IMR-90 (cell line): ENCODE results near the gene PDCD10. TPM values are rescaled to one million over a fixed set of nuclear protein-coding genes. Genes with fewer than 3 reads are reported as not detected.

Experiments
- ATAC-seq: fragments of 200-7000 bp; cut with Tn5 transposase; 2 replicates; pipeline ENCODE4 v1.9.1; 2020; ENCODE audit warnings: low read depth, mild to moderate bottlenecking, moderate library complexity
- BruUV-seq: library from RNA; stranded (reverse); fragments of 400-500 nt; replicated peaks from 2 replicates; lab custom pipeline; 2021; lab: Mats Ljungman, UMichigan
- CTCF ChIA-PET: fragments of 300-600 bp; formaldehyde crosslinking; extraction: SDS; loops from one replicate; lab custom pipeline; 2021; ENCODE audit warnings: antibody characterized with exemption; lab: Yijun Ruan, JAX
- POLR2A ChIA-PET: fragments of 300-600 bp; sonication (Branson Sonifier 250); formaldehyde crosslinking; loops from one replicate; lab custom pipeline; 2022; ENCODE audit warnings: antibody characterized with exemption; ENCODE audit not compliant: unreplicated experiment; lab: Charles Lee
- DNase-seq: peaks from one replicate; pipeline ENCODE4 v3.0.0; 2013
- H2AFZ ChIP-seq: replicated peaks from 2 replicates; pipeline ENCODE3; 2013; ENCODE audit warnings: low read length, mild to moderate bottlenecking; ENCODE audit not compliant: poor library complexity
- H2AK5ac ChIP-seq: 2 replicates; pipeline ENCODE4 v1.6.1; 2013; ENCODE audit warnings: low read depth, low read length, inconsistent platforms
- H2AK9ac ChIP-seq: replicated peaks from 2 replicates; pipeline ENCODE3; 2013; ENCODE audit warnings: mild to moderate bottlenecking, low read depth, low read length, moderate library complexity; ENCODE audit not compliant: poor library complexity
- H2BK120ac ChIP-seq: 2 replicates; pipeline ENCODE4 v1.6.1; 2013; ENCODE audit warnings: low read depth, low read length, inconsistent platforms
- H2BK15ac ChIP-seq: 3 replicates; pipeline ENCODE4 v1.6.1; 2013; ENCODE audit warnings: low read depth, low read length, inconsistent platforms
- H2BK20ac ChIP-seq: 2 replicates; pipeline ENCODE4 v1.6.1; 2013; ENCODE audit warnings: low read depth, mild to moderate bottlenecking, inconsistent platforms, low read length, moderate library complexity
- H2BK5ac ChIP-seq: 2 replicates; pipeline ENCODE4 v1.6.1; 2013; ENCODE audit warnings: mild to moderate bottlenecking, low read depth, low read length, inconsistent platforms; ENCODE audit not compliant: poor library complexity, severe bottlenecking
- H3K14ac ChIP-seq: replicated peaks from 2 replicates; pipeline ENCODE4 v1.6.1; 2013; ENCODE audit warnings: low read depth, low read length, inconsistent platforms
- H3K18ac ChIP-seq: 2 replicates; pipeline ENCODE4 v1.6.1; 2013; ENCODE audit warnings: low read depth, low read length, control low read depth
- H3K23ac ChIP-seq: 2 replicates; pipeline ENCODE4 v1.6.1; 2013; ENCODE audit warnings: low read depth, low read length, inconsistent platforms
- H3K27ac ChIP-seq: 2 replicates; pipeline ENCODE4 v1.5.1; 2013; ENCODE audit warnings: mild to moderate bottlenecking, control low read depth, low read length; ENCODE audit not compliant: insufficient read depth
- H3K27me3 ChIP-seq: 2 replicates; pipeline ENCODE4 v1.6.1; 2013; ENCODE audit warnings: low read length; ENCODE audit not compliant: control insufficient read depth, insufficient read depth
- H3K36me3 ChIP-seq: 2 replicates; pipeline ENCODE4 v1.6.1; 2013; ENCODE audit warnings: low read length, mixed read lengths; ENCODE audit not compliant: control insufficient read depth, insufficient read depth
- H3K4ac ChIP-seq: 2 replicates; pipeline ENCODE4 v1.6.1; 2013; ENCODE audit warnings: low read depth, low read length, inconsistent platforms
- H3K4me1 ChIP-seq: 2 replicates; pipeline ENCODE4 v1.6.1; 2013; ENCODE audit warnings: low read length, mixed read lengths; ENCODE audit not compliant: control insufficient read depth, insufficient read depth
- H3K4me2 ChIP-seq: 2 replicates; pipeline ENCODE4 v1.6.1; 2013; ENCODE audit warnings: low read depth, mild to moderate bottlenecking, control low read depth, low read length, moderate library complexity
- H3K4me3 ChIP-seq: 2 replicates; pipeline ENCODE4 v1.5.1; 2013; ENCODE audit warnings: low read depth, mild to moderate bottlenecking, control low read depth, low read length, moderate library complexity; ENCODE audit not compliant: insufficient read depth
- H3K56ac ChIP-seq: 2 replicates; pipeline ENCODE4 v1.6.1; 2013; ENCODE audit warnings: low read length, inconsistent platforms; ENCODE audit not compliant: insufficient read depth; ENCODE audit errors: extremely low read depth
- H3K79me1 ChIP-seq, 2 experiments: 2 replicates each; pipeline ENCODE4 v1.6.1; 2013; ENCODE audit warnings: low read length in 2 of 2, inconsistent platforms in 1 of 2, low read depth in 1 of 2
- H3K9ac ChIP-seq: 2 replicates; pipeline ENCODE4 v1.6.1; 2013; ENCODE audit warnings: low read depth, low read length, control low read depth
- H3K9me1 ChIP-seq: 2 replicates; pipeline ENCODE4 v1.6.1; 2013; ENCODE audit warnings: low read length, inconsistent platforms; ENCODE audit not compliant: insufficient read depth
- H3K9me3 ChIP-seq: 2 replicates; pipeline ENCODE4 v1.6.1; 2013; ENCODE audit warnings: low read length; ENCODE audit not compliant: control insufficient read depth, insufficient read depth
- H4K20me1 ChIP-seq: 2 replicates; pipeline ENCODE4 v1.6.1; 2013; ENCODE audit warnings: low read length, inconsistent platforms; ENCODE audit not compliant: insufficient read depth
- H4K5ac ChIP-seq: 2 replicates; pipeline ENCODE4 v1.6.1; 2013; ENCODE audit warnings: mild to moderate bottlenecking, low read depth, low read length, control low read depth
- H4K8ac ChIP-seq, 2 experiments: 2 replicates each; pipeline ENCODE4 v1.6.1; 2013; ENCODE audit warnings: low read depth in 2 of 2, low read length in 2 of 2, control low read depth in 1 of 2, inconsistent platforms in 1 of 2
- H4K91ac ChIP-seq: 2 replicates; pipeline ENCODE4 v1.6.1; 2013; ENCODE audit warnings: low read depth, low read length, inconsistent platforms; ENCODE audit not compliant: insufficient read depth
- BHLHE40 ChIP-seq: fragments of 150-350 bp; IDR thresholded peaks from 2 replicates; pipeline ENCODE4 v1.6.1; 2016; ENCODE audit warnings: mild to moderate bottlenecking, low read depth, low read length
- CEBPB ChIP-seq: IDR thresholded peaks from 2 replicates; pipeline ENCODE4 v1.6.1; 2012; ENCODE audit warnings: low read depth, low read length, improper control_type of control experiment
- CHD1 ChIP-seq: IDR thresholded peaks from 2 replicates; pipeline ENCODE4 v1.6.1; 2012; ENCODE audit warnings: low read depth, low read length, improper control_type of control experiment
- FOS ChIP-seq: fragments of 150-350 bp; IDR thresholded peaks from 2 replicates; pipeline ENCODE4 v1.6.1; 2016; ENCODE audit warnings: low read depth, low read length
- MAFK ChIP-seq: IDR thresholded peaks from 2 replicates; pipeline ENCODE4 v1.6.1; 2012; ENCODE audit warnings: low read depth, low read length, improper control_type of control experiment
- MAZ ChIP-seq: IDR thresholded peaks from 2 replicates; pipeline ENCODE4 v1.6.1; 2012; ENCODE audit warnings: low read depth, mild to moderate bottlenecking, low read length, improper control_type of control experiment, moderate library complexity, borderline replicate concordance
- MXI1 ChIP-seq: IDR thresholded peaks from 2 replicates; pipeline ENCODE4 v1.6.1; 2012; ENCODE audit warnings: low read depth, mild to moderate bottlenecking, low read length, moderate library complexity, borderline replicate concordance
- NFE2L2 ChIP-seq: fragments of 150-350 bp; IDR thresholded peaks from 2 replicates; pipeline ENCODE4 v1.6.1; 2016; ENCODE audit warnings: low read depth, mild to moderate bottlenecking, low read length
- POLR2A ChIP-seq: IDR thresholded peaks from 2 replicates; pipeline ENCODE4 v1.6.1; 2012; ENCODE audit warnings: mild to moderate bottlenecking, low read depth, low read length
- RAD21 ChIP-seq: IDR thresholded peaks from 2 replicates; pipeline ENCODE4 v1.6.1; 2012; ENCODE audit warnings: low read length, improper control_type of control experiment
- RCOR1 ChIP-seq: IDR thresholded peaks from 2 replicates; pipeline ENCODE4 v1.6.1; 2012; ENCODE audit warnings: mild to moderate bottlenecking, low read length, improper control_type of control experiment; ENCODE audit not compliant: insufficient replicate concordance
- RFX5 ChIP-seq: IDR thresholded peaks from 2 replicates; pipeline ENCODE4 v1.8.0; 2012; ENCODE audit warnings: low read depth, mild to moderate bottlenecking, low read length, moderate library complexity
- SMC3 ChIP-seq: fragments of 150-350 bp; IDR thresholded peaks from 2 replicates; pipeline ENCODE4 v1.6.1; 2016; ENCODE audit warnings: low read depth, mild to moderate bottlenecking, antibody characterized with exemption, low read length, moderate library complexity
- WGBS, 2 experiments: methylation state at CpG; one replicate each; pipeline versions ENCODE4 v1.1.5 to v1.1.7; 2013; ENCODE audit warnings: missing lambda C conversion rate in 2 of 2; ENCODE audit not compliant: insufficient read length in 1 of 2; ENCODE audit errors: extremely low coverage in 2 of 2; 5-methylcytosine and 5-hydroxymethylcytosine counted together
- dilution Hi-C: fragments of 300-500 bp; cut with HindIII; formaldehyde crosslinking; loops from one replicate; pipeline ENCODE4 v1.14.3; 2018; ENCODE audit warnings: low sequenced_read_pairs; ENCODE audit not compliant: unreplicated experiment
- in situ Hi-C: fragments of 300-500 bp; cut with MboI; formaldehyde crosslinking; loops from 3 replicates; pipeline ENCODE4 v1.14.3; 2019; ENCODE audit warnings: low sequenced_read_pairs, inconsistent platforms, mixed read lengths
- intact Hi-C: fragments of 100-400 bp; cut with micrococcal nuclease; formaldehyde crosslinking; loops from 2 replicates; pipeline ENCODE4 v1.10.0; 2022
- polyA plus RNA-seq, 3 experiments: library from polyadenylated mRNA; depleted of rRNA; stranded (reverse); fragments of >200 nt; gene quantifications; 2 replicates each; pipeline ENCODE4 v1.2.3, GENCODE V29; 2012; ENCODE audit warnings: low replicate concordance in 1 of 3
- total RNA-seq: library from RNA; depleted of rRNA; stranded (reverse); fragments of >200 nt; gene quantifications from 2 replicates; pipeline ENCODE4 v1.2.3, GENCODE V29; 2012
- TF ChIP-seq, protein P1 (sequence below): conservative IDR thresholded peaks from 2 replicates; pipeline ENCODE4 v1.5.1; 2012; ENCODE audit warnings: mild to moderate bottlenecking, low read depth, low read length, improper control_type of control experiment
- TF ChIP-seq, protein P2 (sequence below): fragments of 150-350 bp; IDR thresholded peaks from 2 replicates; pipeline ENCODE4 v1.6.1; 2017; ENCODE audit warnings: mild to moderate bottlenecking, antibody characterized with exemption, low read length, low read depth
- TF ChIP-seq, protein P3 (sequence below): fragments of 150-350 bp; IDR thresholded peaks from 2 replicates; pipeline ENCODE4 v1.6.1; 2016; ENCODE audit warnings: low read depth, mild to moderate bottlenecking, low read length, moderate library complexity, borderline replicate concordance

The PDCD10 gene
- total and polyA plus RNA-seq, 2 of the 4 experiments (the other 2 are of a cell fraction), result 36.7 to 47.3 TPM

DNA sequence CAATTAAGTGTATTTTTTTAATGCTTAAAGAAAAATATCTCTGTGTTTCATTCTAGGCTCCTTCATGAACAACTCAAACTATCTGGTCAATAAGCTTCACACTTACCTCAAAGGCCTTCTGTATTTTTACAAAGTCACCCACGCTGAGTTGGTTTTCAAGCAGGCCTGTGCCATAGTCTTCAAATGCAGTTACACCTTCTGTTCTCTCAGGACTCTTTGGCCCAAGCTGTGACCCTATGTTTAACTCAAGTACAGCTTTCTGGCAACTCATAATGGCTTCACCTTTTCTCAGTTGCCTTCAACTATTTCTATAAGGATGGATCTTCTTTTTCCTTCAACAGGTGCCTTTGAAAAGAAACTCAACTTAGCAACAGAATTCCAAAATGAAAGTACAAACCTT is 81.5 kb downstream of the PDCD10 start:
- TF ChIP-seq MXI1, result no peak
- TF ChIP-seq RCOR1, result no peak
- no peak for TF ChIP-seq RFX5
- TF ChIP-seq, protein P1, sequence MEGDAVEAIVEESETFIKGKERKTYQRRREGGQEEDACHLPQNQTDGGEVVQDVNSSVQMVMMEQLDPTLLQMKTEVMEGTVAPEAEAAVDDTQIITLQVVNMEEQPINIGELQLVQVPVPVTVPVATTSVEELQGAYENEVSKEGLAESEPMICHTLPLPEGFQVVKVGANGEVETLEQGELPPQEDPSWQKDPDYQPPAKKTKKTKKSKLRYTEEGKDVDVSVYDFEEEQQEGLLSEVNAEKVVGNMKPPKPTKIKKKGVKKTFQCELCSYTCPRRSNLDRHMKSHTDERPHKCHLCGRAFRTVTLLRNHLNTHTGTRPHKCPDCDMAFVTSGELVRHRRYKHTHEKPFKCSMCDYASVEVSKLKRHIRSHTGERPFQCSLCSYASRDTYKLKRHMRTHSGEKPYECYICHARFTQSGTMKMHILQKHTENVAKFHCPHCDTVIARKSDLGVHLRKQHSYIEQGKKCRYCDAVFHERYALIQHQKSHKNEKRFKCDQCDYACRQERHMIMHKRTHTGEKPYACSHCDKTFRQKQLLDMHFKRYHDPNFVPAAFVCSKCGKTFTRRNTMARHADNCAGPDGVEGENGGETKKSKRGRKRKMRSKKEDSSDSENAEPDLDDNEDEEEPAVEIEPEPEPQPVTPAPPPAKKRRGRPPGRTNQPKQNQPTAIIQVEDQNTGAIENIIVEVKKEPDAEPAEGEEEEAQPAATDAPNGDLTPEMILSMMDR, result no peak
- no peak for TF ChIP-seq SMC3
- no peak for TF ChIP-seq FOS
- TF ChIP-seq, protein P2, sequence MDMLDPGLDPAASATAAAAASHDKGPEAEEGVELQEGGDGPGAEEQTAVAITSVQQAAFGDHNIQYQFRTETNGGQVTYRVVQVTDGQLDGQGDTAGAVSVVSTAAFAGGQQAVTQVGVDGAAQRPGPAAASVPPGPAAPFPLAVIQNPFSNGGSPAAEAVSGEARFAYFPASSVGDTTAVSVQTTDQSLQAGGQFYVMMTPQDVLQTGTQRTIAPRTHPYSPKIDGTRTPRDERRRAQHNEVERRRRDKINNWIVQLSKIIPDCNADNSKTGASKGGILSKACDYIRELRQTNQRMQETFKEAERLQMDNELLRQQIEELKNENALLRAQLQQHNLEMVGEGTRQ, result no peak
- TF ChIP-seq POLR2A, result no peak
- TF ChIP-seq RAD21, result no peak
- no peak for TF ChIP-seq NFE2L2
- no peak for TF ChIP-seq MAZ
- no peak for TF ChIP-seq CEBPB
- no peak for TF ChIP-seq BHLHE40
- no peak for TF ChIP-seq MAFK
- no peak for TF ChIP-seq CHD1
- TF ChIP-seq, protein P3, sequence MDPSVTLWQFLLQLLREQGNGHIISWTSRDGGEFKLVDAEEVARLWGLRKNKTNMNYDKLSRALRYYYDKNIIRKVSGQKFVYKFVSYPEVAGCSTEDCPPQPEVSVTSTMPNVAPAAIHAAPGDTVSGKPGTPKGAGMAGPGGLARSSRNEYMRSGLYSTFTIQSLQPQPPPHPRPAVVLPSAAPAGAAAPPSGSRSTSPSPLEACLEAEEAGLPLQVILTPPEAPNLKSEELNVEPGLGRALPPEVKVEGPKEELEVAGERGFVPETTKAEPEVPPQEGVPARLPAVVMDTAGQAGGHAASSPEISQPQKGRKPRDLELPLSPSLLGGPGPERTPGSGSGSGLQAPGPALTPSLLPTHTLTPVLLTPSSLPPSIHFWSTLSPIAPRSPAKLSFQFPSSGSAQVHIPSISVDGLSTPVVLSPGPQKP, result no peak
- H4K20me1 ChIP-seq, result no peaks in the 10 kb centered on the region
- BruUV-seq, result no TSS peak
- intact Hi-C loops (no loop called here), dilution Hi-C loops (no loop called here), in situ Hi-C loops (no loop called here)
- H4K91ac ChIP-seq, result no peak overlapping the region
- POLR2A ChIA-PET, result no interaction called here
- no peak overlapping the region for H3K4me3 ChIP-seq
- H3K56ac ChIP-seq, result no peak overlapping the region
- H2AFZ ChIP-seq, result no peak overlapping the region
- H3K36me3 ChIP-seq, result no peaks in the 10 kb centered on the region
- no peak overlapping the region for H2BK120ac ChIP-seq
- H3K18ac ChIP-seq, result no peak overlapping the region
- H3K27ac ChIP-seq, result no peak overlapping the region
- no peak for DNase-seq
- H3K9me1 ChIP-seq, result no peaks in the 10 kb centered on the region
- H4K5ac ChIP-seq, result no peak overlapping the region
- H3K4me1 ChIP-seq, result no peaks in the 10 kb centered on the region
- no peak overlapping the region for H3K4ac ChIP-seq
- no peaks in the 10 kb centered on the region for H3K9me3 ChIP-seq
- no peak overlapping the region for H3K23ac ChIP-seq
- no peak overlapping the region for H2BK15ac ChIP-seq
- ATAC-seq, result no peak
- H2AK5ac ChIP-seq, result no peak overlapping the region
- no peaks in the 10 kb centered on the region for H3K27me3 ChIP-seq
- CTCF ChIA-PET, result no interaction called here
- no peak overlapping the region for H3K14ac ChIP-seq
- no peak overlapping the region for H2AK9ac ChIP-seq
- H4K8ac ChIP-seq, result no peak overlapping the region
- no peak overlapping the region for H3K4me2 ChIP-seq
- H3K79me1 ChIP-seq, result no peaks in the 10 kb centered on the region
- no peak overlapping the region for H2BK20ac ChIP-seq
- no peak overlapping the region for H2BK5ac ChIP-seq
- H3K9ac ChIP-seq, result no peak overlapping the region
- 60% methylated on average over 1 of the region's 1 CpG; no CpG with 5 or more reads in 1 of the 2 experiments for WGBS, 2 experiments
